A549 (cell line): ENCODE measurements around the gene DUSP19. TPM values are rescaled to one million over a fixed set of nuclear protein-coding genes. Genes with fewer than 3 reads are reported as not detected.
"Not testable (repeated sequence)": the region's sequence is repeated elsewhere in the genome, so short reads cannot be mapped to it uniquely, and the experiment has no call there.

Source experiments
- ATAC-seq, 2 experiments: fragments of 200-7000 bp in 1 of 2; fragments of >200 bp in 1 of 2; cut with Nextera tagmentation in 1 of 2; cut with Tn5 transposase in 1 of 2; 3 replicates each; pipeline versions ENCODE4 v1.8.0 to v1.9.1; 2018 to 2020; ENCODE audit warnings: mild to moderate bottlenecking in 1 of 2, moderate library complexity in 1 of 2
- CTCF ChIA-PET: fragments of 300-600 bp; sonication (Branson Sonifier 250); formaldehyde crosslinking; extraction: SDS; loops from one replicate; lab custom pipeline; 2021; ENCODE audit warnings: antibody characterized with exemption, inconsistent platforms; lab: Yijun Ruan, JAX
- POLR2A ChIA-PET: fragments of 350-600 bp; formaldehyde crosslinking; extraction: SDS; loops from one replicate; lab custom pipeline; 2021; ENCODE audit warnings: antibody characterized with exemption, inconsistent platforms; lab: Yijun Ruan, JAX
- DNase-seq, 2 experiments: peaks; one replicate each; pipeline versions ENCODE4 v3.0.0 to v3.0.0-alpha.2; 2011 to 2016; ENCODE audit warnings: low read depth in 1 of 2, low spot score in 1 of 2
- FAIRE-seq: peaks from 2 replicates; lab custom pipeline; 2011; peaks lifted over from hg19 to GRCh38; lab: Jason Lieb, UNC
- H3K27ac ChIP-seq, 2 experiments: fragments of >200 bp; sonication (Bioruptor Twin); formaldehyde crosslinking; 3 replicates each; pipeline ENCODE4 v1.5.1; 2016 to 2017
- H3K4me1 ChIP-seq: fragments of >200 bp; sonication (Bioruptor Twin); formaldehyde crosslinking; 3 replicates; pipeline ENCODE4 v1.6.1; 2016
- H3K4me2 ChIP-seq: fragments of >200 bp; sonication (Bioruptor Twin); formaldehyde crosslinking; 3 replicates; pipeline ENCODE4 v1.6.1; 2016
- H3K4me3 ChIP-seq: fragments of >200 bp; sonication (Bioruptor Twin); formaldehyde crosslinking; 3 replicates; pipeline ENCODE4 v1.5.1; 2016
- H3K9me3 ChIP-seq: fragments of >200 bp; sonication (Bioruptor Twin); formaldehyde crosslinking; 3 replicates; pipeline ENCODE4 v1.6.1; 2016
- CBX8 ChIP-seq: fragments of 200-600 bp; sonication (generic); IDR thresholded peaks from 2 replicates; pipeline ENCODE4 v1.6.1; 2016
- CEBPB ChIP-seq, 2 experiments: fragments of >200 bp in 1 of 2; sonication (Bioruptor Twin) in 1 of 2; formaldehyde crosslinking in 1 of 2; IDR thresholded peaks; 2 replicates each; pipeline ENCODE4 v1.6.1; 2012 to 2016
- CTCF ChIP-seq: fragments of >200 bp; sonication (Bioruptor Twin); formaldehyde crosslinking; IDR thresholded peaks from 3 replicates; pipeline ENCODE4 v1.5.1; 2016
- E2F6 ChIP-seq: IDR thresholded peaks from 2 replicates; pipeline ENCODE4 v1.6.1; 2012; ENCODE audit warnings: low read depth, borderline replicate concordance
- EHMT2 ChIP-seq: fragments of 200-600 bp; sonication (generic); IDR thresholded peaks from 2 replicates; pipeline ENCODE4 v1.6.1; 2016; ENCODE audit warnings: antibody characterized with exemption, low read depth, mild to moderate bottlenecking, moderate library complexity
- FOSL2 ChIP-seq, 2 experiments: fragments of 450-650 bp in 1 of 2; fragments of >200 bp in 1 of 2; sonication (Bioruptor Twin) in 1 of 2; formaldehyde crosslinking; IDR thresholded peaks; 2 replicates each; pipeline versions ENCODE4 v1.5.0 to v1.6.1; 2016 to 2020; ENCODE audit warnings: mild to moderate bottlenecking in 1 of 2, moderate library complexity in 1 of 2
- FOXS1 ChIP-seq: fragments of 250-450 bp; sonication (Bioruptor Pico); IDR thresholded peaks from 2 replicates; pipeline ENCODE4 v1.5.0; 2020; ENCODE audit warnings: mild to moderate bottlenecking, moderate library complexity
- HDAC2 ChIP-seq: fragments of 200-600 bp; sonication (generic); IDR thresholded peaks from 2 replicates; pipeline ENCODE4 v1.6.1; 2016
- HES2 ChIP-seq: fragments of >200 bp; sonication (Bioruptor Twin); formaldehyde crosslinking; IDR thresholded peaks from 2 replicates; pipeline ENCODE4 v1.6.1; 2016
- HMGXB4 ChIP-seq: fragments of 250-450 bp; sonication (Bioruptor Pico); IDR thresholded peaks from 2 replicates; pipeline ENCODE4 v1.5.0; 2021; ENCODE audit warnings: mild to moderate bottlenecking, moderate library complexity, borderline replicate concordance
- HOXB5 ChIP-seq: fragments of 250-450 bp; sonication (Bioruptor Pico); IDR thresholded peaks from 2 replicates; pipeline ENCODE4 v1.5.0; 2020; ENCODE audit warnings: mild to moderate bottlenecking, moderate library complexity
- JUN ChIP-seq, 2 experiments: fragments of >200 bp; sonication (Bioruptor Twin); formaldehyde crosslinking; IDR thresholded peaks; 2 replicates in 1 of 2; 3 replicates in 1 of 2; pipeline ENCODE4 v1.6.1; 2016 to 2017
- KDM5A ChIP-seq: fragments of 200-600 bp; sonication (generic); IDR thresholded peaks from 2 replicates; pipeline ENCODE4 v1.6.1; 2016; ENCODE audit warnings: antibody characterized with exemption, mild to moderate bottlenecking
- MAFK ChIP-seq: fragments of 450-650 bp; IDR thresholded peaks from 2 replicates; pipeline ENCODE4 v1.6.1; 2014; ENCODE audit not compliant: partially characterized antibody
- MAZ ChIP-seq: fragments of 150-350 bp; IDR thresholded peaks from 2 replicates; pipeline ENCODE4 v1.6.1; 2014; ENCODE audit warnings: antibody characterized with exemption, low read depth, low read length, borderline replicate concordance
- PHF8 ChIP-seq: fragments of 200-600 bp; sonication (generic); IDR thresholded peaks from 2 replicates; pipeline ENCODE4 v1.6.1; 2016; ENCODE audit warnings: low read depth, mild to moderate bottlenecking, antibody characterized with exemption, moderate library complexity, borderline replicate concordance
- RNF2 ChIP-seq: fragments of 200-600 bp; sonication (generic); IDR thresholded peaks from 2 replicates; pipeline ENCODE4 v1.6.1; 2016; ENCODE audit warnings: low read depth, mild to moderate bottlenecking, antibody characterized with exemption, moderate library complexity, borderline replicate concordance
- SMC3 ChIP-seq: fragments of >200 bp; sonication (Bioruptor Twin); formaldehyde crosslinking; IDR thresholded peaks from 3 replicates; pipeline ENCODE4 v1.6.1; 2018; ENCODE audit warnings: inconsistent platforms
- TP53 ChIP-seq: fragments of 250-450 bp; sonication (Bioruptor Pico); IDR thresholded peaks from 2 replicates; pipeline ENCODE4 v1.5.0; 2021; ENCODE audit warnings: mild to moderate bottlenecking, moderate library complexity
- USF2 ChIP-seq: fragments of 450-650 bp; IDR thresholded peaks from 2 replicates; pipeline ENCODE4 v1.6.1; 2014; ENCODE audit warnings: antibody characterized with exemption
- WGBS: methylation state at CpG from one replicate; pipeline ENCODE4 v1.1.6; 2017; ENCODE audit errors: missing lambda C conversion rate; 5-methylcytosine and 5-hydroxymethylcytosine counted together
- polyA plus RNA-seq, 4 experiments: library from polyadenylated mRNA; depleted of rRNA in 3 of 4; stranded (reverse); fragments of >200 nt; fragmentation: RNase III in 1 of 4; extraction: RNeasy Plus Mini Kit Qiagen cat#74134 plus additional on column Dnase treatment in 1 of 4; gene quantifications; 2 replicates in 3 of 4; 3 replicates in 1 of 4; pipeline ENCODE4 v1.2.3, GENCODE V29; 2011 to 2017

DUSP19 gene
- polyA plus RNA-seq, 2 of the 4 experiments (the other 2 are of a cell fraction) = 1.2 to 4.4 TPM

- H3K4me2 ChIP-seq = no peak overlapping the region
- H3K27ac ChIP-seq = no peak overlapping the region
- CTCF ChIA-PET = interaction anchor here (0.7 to 1.8 kb wide), 2 partner anchors 38 to 60 kb away, joined by 3 to 5 read pairs; partner anchors contain the start of gene DUSP19
- DNase-seq (no peak), ATAC-seq (no peak), FAIRE-seq (no peak)
- no peaks in the 10 kb centered on the region for H3K9me3 ChIP-seq
- POLR2A ChIA-PET = interaction anchor here (1.2 kb wide), 1 partner anchor 38 kb away, joined by 3 read pairs; the partner anchor contains the start of gene DUSP19
- H3K4me3 ChIP-seq = no peak overlapping the region
- peaks cover 14% of the 10 kb centered on the region for H3K4me1 ChIP-seq
- 92% methylated on average over 2 of the region's 2 CpGs for WGBS
- TF ChIP-seq E2F6 (no peak), MAZ (no peak), HDAC2 (no peak), CBX8 (no peak), FOSL2 (IDR thresholded peaks at IDR 0.05) (no peak), FOSL2 (CRISPR knock-in tag; IDR thresholded peaks at IDR 0.05) (no peak), CEBPB (IDR thresholded peaks at IDR 0.05) (no peak)
These were observed 37.9 kb upstream of the DUSP19 start for GRCh38 chr2:183040604-183041003.

- 72% methylated on average over 8 of the region's 8 CpGs for WGBS
- H3K4me3 ChIP-seq, FAIRE-seq, ATAC-seq, POLR2A ChIA-PET, H3K9me3 ChIP-seq, H3K27ac ChIP-seq, H3K4me1 ChIP-seq, H3K4me2 ChIP-seq, DNase-seq: not testable (repeated sequence)
- CTCF ChIA-PET = interaction anchor here (0.7 kb wide), 1 partner anchor 16 kb away, joined by 4 read pairs; no protein-coding TSS in a partner anchor
These were observed 35.0 kb upstream of the DUSP19 start for GRCh38 chr2:183043580-183043979.

- ATAC-seq, H3K27ac ChIP-seq, FAIRE-seq, H3K9me3 ChIP-seq, H3K4me3 ChIP-seq, DNase-seq, POLR2A ChIA-PET, H3K4me2 ChIP-seq, H3K4me1 ChIP-seq: not testable (repeated sequence)
- 65% methylated on average over 5 of the region's 5 CpGs for WGBS
- CTCF ChIA-PET = interaction anchor here (1.1 kb wide), 1 partner anchor 10 kb away, joined by 3 read pairs; no protein-coding TSS in a partner anchor
These were observed 30.9 kb upstream of the DUSP19 start for GRCh38 chr2:183047486-183048125.

- H3K9me3 ChIP-seq = no peaks in the 10 kb centered on the region
- ChIA-PET POLR2A (no interaction called here), CTCF (no interaction called here)
- no peak overlapping the region for H3K4me3 ChIP-seq
- no peak for DNase-seq
- no peak overlapping the region for H3K4me2 ChIP-seq
- no peak overlapping the region for H3K27ac ChIP-seq
- no peak for ATAC-seq
- 69% methylated on average over 5 of the region's 5 CpGs for WGBS
- no peak for FAIRE-seq
- H3K4me1 ChIP-seq = no peaks in the 10 kb centered on the region
- no peak for TF ChIP-seq EHMT2
- no peak for TF ChIP-seq KDM5A
- TF ChIP-seq USF2 = no peak
- TF ChIP-seq MAZ = no peak
- TF ChIP-seq MAFK = no peak
- TF ChIP-seq HOXB5 (CRISPR knock-in tag) = no peak
- no peak for TF ChIP-seq HDAC2
- TF ChIP-seq CTCF = no peak
- TF ChIP-seq CEBPB (IDR thresholded peaks at IDR 0.05) = no peak
- no peak for TF ChIP-seq JUN (IDR thresholded peaks at IDR 0.05)
- TF ChIP-seq FOXS1 (CRISPR knock-in tag) = no peak
- TF ChIP-seq SMC3 = no peak
- no peak for TF ChIP-seq HES2
- TF ChIP-seq RNF2 = no peak
- TF ChIP-seq PHF8 = no peak
- no peak for TF ChIP-seq HMGXB4
- no peak for TF ChIP-seq TP53
These were observed 29.1 kb upstream of the DUSP19 start for GRCh38 chr2:183049420-183049819.
